ENCODE measurements around the gene SCAF4. TPM values are rescaled to one million over a fixed set of nuclear protein-coding genes. Genes with fewer than 3 reads are reported as not detected.
A peak's percentile ranks its signal among the peaks of the same experiment; 100 is the strongest.
"Not testable (repeated sequence)": the region's sequence is repeated elsewhere in the genome, so short reads cannot be mapped to it uniquely, and the experiment has no call there.

Gene SCAF4
- polyA plus RNA-seq, 1 donor from 2014 or later = 49.9 TPM

GRCh38 chr21:31682620-31683019 lies 49.3 kb downstream of the SCAF4 start:
- H3K9me3 Mint-ChIP-seq = no peaks in the 10 kb centered on the region
- H3K27me3 Mint-ChIP-seq = no peaks in the 10 kb centered on the region
- no peak overlapping the region for H3K4me3 Mint-ChIP-seq
- H3K27ac Mint-ChIP-seq = peak overlapping the region in 1 of 3 donors; percentile 53
- H3K36me3 Mint-ChIP-seq = peaks cover 3% of the 10 kb centered on the region
- H3K4me1 Mint-ChIP-seq = peaks cover 0 to 1% (median 0%) of the 10 kb centered on the region in 3 donors

GRCh38 chr21:31678478-31678877 lies 53.4 kb downstream of the SCAF4 start:
- H3K9me3 Mint-ChIP-seq = no peaks in the 10 kb centered on the region
- H3K4me3 Mint-ChIP-seq = no peak overlapping the region
- peaks cover 0 to under 1% (median 0%) of the 10 kb centered on the region in 3 donors for H3K4me1 Mint-ChIP-seq
- H3K27me3 Mint-ChIP-seq = no peaks in the 10 kb centered on the region
- H3K27ac Mint-ChIP-seq = no peak overlapping the region
- H3K36me3 Mint-ChIP-seq = peaks cover 1% of the 10 kb centered on the region

GRCh38 chr21:31677047-31677446 lies 54.9 kb downstream of the SCAF4 start:
- Mint-ChIP-seq H3K4me1 (peaks cover 1 to 5% (median 3%) of the 10 kb centered on the region in 3 donors), H3K4me3 (no peak overlapping the region), H3K9me3 (no peaks in the 10 kb centered on the region), H3K27ac (no peak overlapping the region), H3K36me3 (peaks cover 4% of the 10 kb centered on the region), H3K27me3 (no peaks in the 10 kb centered on the region)

- Mint-ChIP-seq H3K9me3 (no peaks in the 10 kb centered on the region), H3K4me3 (no peak overlapping the region), H3K36me3 (peaks cover 4% of the 10 kb centered on the region), H3K27me3 (no peaks in the 10 kb centered on the region), H3K27ac (no peak overlapping the region), H3K4me1 (peaks cover 1 to 5% (median 5%) of the 10 kb centered on the region in 3 donors)
Measured at GRCh38 chr21:31675960-31676359, 56.0 kb downstream of the SCAF4 start.

GRCh38 chr21:31675318-31675717 lies 56.6 kb downstream of the SCAF4 start:
- H3K4me1 Mint-ChIP-seq = peaks cover 1 to 9% (median 5%) of the 10 kb centered on the region in 3 donors
- no peaks in the 10 kb centered on the region for H3K9me3 Mint-ChIP-seq
- H3K27me3 Mint-ChIP-seq = no peaks in the 10 kb centered on the region
- no peak overlapping the region for H3K4me3 Mint-ChIP-seq
- H3K27ac Mint-ChIP-seq = no peak overlapping the region
- H3K36me3 Mint-ChIP-seq = peaks cover 4% of the 10 kb centered on the region

- Mint-ChIP-seq H3K4me3 (no peak overlapping the region), H3K27ac (no peak overlapping the region), H3K4me1 (peaks cover 1 to 14% (median 5%) of the 10 kb centered on the region in 3 donors), H3K36me3 (peaks cover 2% of the 10 kb centered on the region), H3K27me3 (no peaks in the 10 kb centered on the region), H3K9me3 (no peaks in the 10 kb centered on the region)
Measured at GRCh38 chr21:31673321-31673912, 58.5 kb downstream of the SCAF4 start.

- peak overlapping the region in 1 of 3 donors; percentile 89 for H3K27ac Mint-ChIP-seq
- no peak overlapping the region for H3K4me3 Mint-ChIP-seq
- peaks cover 2% of the 10 kb centered on the region for H3K36me3 Mint-ChIP-seq
- H3K9me3 Mint-ChIP-seq = no peaks in the 10 kb centered on the region
- no peaks in the 10 kb centered on the region for H3K27me3 Mint-ChIP-seq
- H3K4me1 Mint-ChIP-seq = peaks cover 2 to 14% (median 5%) of the 10 kb centered on the region in 3 donors
Measured at GRCh38 chr21:31671931-31672330, 60.0 kb downstream of the SCAF4 start.

GRCh38 chr21:31671146-31671716 lies 60.7 kb downstream of the SCAF4 start:
- peak overlapping the region in 1 of 3 donors; percentile 89 for H3K27ac Mint-ChIP-seq
- H3K9me3 Mint-ChIP-seq = no peaks in the 10 kb centered on the region
- H3K27me3 Mint-ChIP-seq = no peaks in the 10 kb centered on the region
- H3K4me1 Mint-ChIP-seq = peaks cover 9 to 18% (median 10%) of the 10 kb centered on the region in 3 donors
- no peak overlapping the region for H3K4me3 Mint-ChIP-seq
- H3K36me3 Mint-ChIP-seq = peaks cover 6% of the 10 kb centered on the region

- Mint-ChIP-seq H3K27ac (no peak overlapping the region), H3K36me3 (peaks cover 6% of the 10 kb centered on the region)
Measured at GRCh38 chr21:31670070-31670469, 61.8 kb downstream of the SCAF4 start.

GRCh38 chr21:31668651-31669491 lies 63.0 kb downstream of the SCAF4 start:
- H3K36me3 Mint-ChIP-seq = peaks cover 11% of the 10 kb centered on the region
- H3K27ac Mint-ChIP-seq = peak overlapping the region in 2 of 3 donors; percentile 53 to 58
- no peaks in the 10 kb centered on the region for H3K27me3 Mint-ChIP-seq
- H3K4me3 Mint-ChIP-seq = no peak overlapping the region
- no peaks in the 10 kb centered on the region for H3K9me3 Mint-ChIP-seq
- peaks cover 22 to 29% (median 22%) of the 10 kb centered on the region in 3 donors for H3K4me1 Mint-ChIP-seq

More at GRCh38 chr21:31670070-31670469, 61.8 kb downstream of the SCAF4 start:
- peaks cover 15 to 24% (median 17%) of the 10 kb centered on the region in 3 donors for H3K4me1 Mint-ChIP-seq
- no peaks in the 10 kb centered on the region for H3K9me3 Mint-ChIP-seq
- no peak overlapping the region for H3K4me3 Mint-ChIP-seq
- no peaks in the 10 kb centered on the region for H3K27me3 Mint-ChIP-seq

GRCh38 chr21:31667639-31668038 lies 64.3 kb downstream of the SCAF4 start:
- Mint-ChIP-seq H3K27me3 (no peaks in the 10 kb centered on the region), H3K36me3 (peaks cover 12% of the 10 kb centered on the region), H3K4me1 (peaks cover 23 to 26% (median 25%) of the 10 kb centered on the region in 3 donors), H3K4me3 (no peak overlapping the region), H3K9me3 (no peaks in the 10 kb centered on the region), H3K27ac (no peak overlapping the region)

- H3K9me3 Mint-ChIP-seq = no peaks in the 10 kb centered on the region
- no peak overlapping the region for H3K4me3 Mint-ChIP-seq
- H3K27me3 Mint-ChIP-seq = no peaks in the 10 kb centered on the region
- H3K4me1 Mint-ChIP-seq = peaks cover 23 to 26% (median 24%) of the 10 kb centered on the region in 3 donors
- H3K27ac Mint-ChIP-seq = peak overlapping the region in 1 of 3 donors; percentile 77
- H3K36me3 Mint-ChIP-seq = peaks cover 11% of the 10 kb centered on the region
Measured at GRCh38 chr21:31667132-31667531, 64.8 kb downstream of the SCAF4 start.

- peaks cover 26 to 32% (median 27%) of the 10 kb centered on the region in 3 donors for H3K4me1 Mint-ChIP-seq
- peak overlapping the region in 1 of 4 donors; percentile 63 for H3K4me3 Mint-ChIP-seq
- peaks cover 11% of the 10 kb centered on the region for H3K36me3 Mint-ChIP-seq
- H3K9me3 Mint-ChIP-seq = no peaks in the 10 kb centered on the region
- peak overlapping the region in 2 of 3 donors; percentile 73 to 77 for H3K27ac Mint-ChIP-seq
- H3K27me3 Mint-ChIP-seq = no peaks in the 10 kb centered on the region
Measured at GRCh38 chr21:31666445-31667010, 65.4 kb downstream of the SCAF4 start.

GRCh38 chr21:31665869-31666268 lies 66.0 kb downstream of the SCAF4 start:
- Mint-ChIP-seq H3K4me1 (peaks cover 29 to 38% (median 31%) of the 10 kb centered on the region in 3 donors), H3K4me3 (peak overlapping the region in 1 of 4 donors; percentile 66), H3K36me3 (peaks cover 11% of the 10 kb centered on the region)
- H3K27ac Mint-ChIP-seq, H3K27me3 Mint-ChIP-seq, H3K9me3 Mint-ChIP-seq: not testable (repeated sequence)

- H3K4me3 Mint-ChIP-seq = peak overlapping the region in 3 of 4 donors; percentile 39 to 66 (median 46)
- peaks cover 29 to 42% (median 34%) of the 10 kb centered on the region in 3 donors for H3K4me1 Mint-ChIP-seq
- no peaks in the 10 kb centered on the region for H3K27me3 Mint-ChIP-seq
- H3K36me3 Mint-ChIP-seq = peaks cover 11% of the 10 kb centered on the region
- H3K9me3 Mint-ChIP-seq = no peaks in the 10 kb centered on the region
- no peak overlapping the region for H3K27ac Mint-ChIP-seq
Measured at GRCh38 chr21:31665397-31665796, 66.5 kb downstream of the SCAF4 start.

All from IgD-negative memory B cell (primary cell).